SK-N-MC (cell line): Measurements from ENCODE around the gene RIPPLY3.

Source experiments
- EZH2 ChIP-seq: fragments of 200-600 bp; sonication (generic); IDR thresholded peaks from one replicate; pipeline ENCODE4 v1.6.1; 2017; ENCODE audit warnings: antibody characterized with exemption
- FOXP2 ChIP-seq: optimal IDR thresholded peaks from 2 replicates; pipeline ENCODE3; 2011; ENCODE audit warnings: mild to moderate bottlenecking, moderate library complexity; ENCODE audit not compliant: insufficient read depth; ENCODE audit errors: extremely low read length, control extremely low read depth
- POLR2AphosphoS5 ChIP-seq: IDR thresholded peaks from 2 replicates; pipeline ENCODE4 v1.6.1; 2012; ENCODE audit warnings: mild to moderate bottlenecking, low read depth, low read length, borderline replicate concordance

- no peak for TF ChIP-seq EZH2
- TF ChIP-seq POLR2AphosphoS5, result no peak
- no peak for TF ChIP-seq FOXP2
Observed at GRCh38 chr21:36959020-36959835, 47.3 kb upstream of the RIPPLY3 start.
